HUES48 (cell line): ENCODE measurements around the gene TASP1.

Source experiments
- H3K27ac ChIP-seq: one replicate; pipeline ENCODE4 v1.7.0; 2013; ENCODE audit warnings: low read depth, low read length, inconsistent platforms
- H3K27me3 ChIP-seq: 2 replicates; pipeline ENCODE4 v1.6.1; 2013; ENCODE audit warnings: mild to moderate bottlenecking, low read length; ENCODE audit not compliant: control insufficient read depth, insufficient read depth
- H3K36me3 ChIP-seq: 2 replicates; pipeline ENCODE4 v1.6.1; 2013; ENCODE audit warnings: low read length; ENCODE audit not compliant: control insufficient read depth, insufficient read depth
- H3K4me1 ChIP-seq: 2 replicates; pipeline ENCODE4 v1.6.1; 2013; ENCODE audit warnings: mild to moderate bottlenecking, low read length; ENCODE audit not compliant: control insufficient read depth, insufficient read depth
- H3K4me3 ChIP-seq: 2 replicates; pipeline ENCODE4 v1.5.1; 2013; ENCODE audit warnings: mild to moderate bottlenecking, low read depth, low read length
- H3K9ac ChIP-seq: 2 replicates; pipeline ENCODE4 v1.6.1; 2013; ENCODE audit warnings: mild to moderate bottlenecking, low read depth, low read length, moderate library complexity
- H3K9me3 ChIP-seq: 2 replicates; pipeline ENCODE4 v1.6.1; 2013; ENCODE audit warnings: low read length; ENCODE audit not compliant: control insufficient read depth, insufficient read depth

The TASP1 gene

DNA sequence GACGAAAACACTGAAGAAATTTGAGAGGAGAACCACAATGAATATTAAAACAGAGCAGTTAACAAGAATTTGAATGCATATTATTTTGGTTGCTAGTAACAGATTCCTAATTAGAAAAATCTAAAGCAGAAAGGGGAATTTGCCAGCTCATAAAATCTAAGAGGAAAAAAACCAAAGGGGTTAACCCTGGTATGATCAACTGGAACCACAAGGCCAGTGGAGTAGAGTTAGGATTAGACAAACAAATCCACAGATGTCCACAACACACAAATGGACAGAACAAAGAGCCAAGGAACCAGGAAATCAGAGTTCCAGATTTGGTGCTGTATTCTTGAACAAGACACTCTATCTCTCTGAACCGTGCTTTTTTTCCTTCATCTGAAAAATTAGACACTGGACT is 195.0 kb downstream of the TASP1 start:
- H3K27me3 ChIP-seq = no peaks in the 10 kb centered on the region
- no peak overlapping the region for H3K4me3 ChIP-seq
- H3K9me3 ChIP-seq = no peaks in the 10 kb centered on the region
- H3K4me1 ChIP-seq = no peaks in the 10 kb centered on the region
- no peaks in the 10 kb centered on the region for H3K36me3 ChIP-seq
- no peak overlapping the region for H3K9ac ChIP-seq
- no peak overlapping the region for H3K27ac ChIP-seq

DNA sequence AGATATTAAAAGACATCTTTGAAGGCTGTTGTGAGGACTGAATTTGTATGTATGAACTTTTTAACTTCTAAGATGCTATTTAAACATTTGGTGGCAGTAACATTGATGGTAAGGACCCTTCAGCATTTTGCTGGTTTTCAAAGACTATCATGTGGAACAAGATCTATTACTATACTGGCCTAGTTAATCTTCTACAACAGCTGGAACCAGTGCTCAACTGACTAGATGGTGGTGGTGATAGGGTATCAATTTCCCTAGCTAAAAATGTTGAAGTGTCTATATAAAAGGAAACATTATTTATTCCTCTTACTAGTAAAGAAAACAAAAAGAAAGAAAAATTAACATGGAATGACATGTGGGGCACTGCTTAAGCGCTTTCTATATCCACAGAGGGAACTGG is 195.7 kb downstream of the TASP1 start:
- Histone ChIP-seq H3K4me3 (no peak overlapping the region), H3K9me3 (no peaks in the 10 kb centered on the region), H3K4me1 (no peaks in the 10 kb centered on the region), H3K27me3 (no peaks in the 10 kb centered on the region), H3K27ac (no peak overlapping the region), H3K36me3 (no peaks in the 10 kb centered on the region), H3K9ac (no peak overlapping the region)

DNA sequence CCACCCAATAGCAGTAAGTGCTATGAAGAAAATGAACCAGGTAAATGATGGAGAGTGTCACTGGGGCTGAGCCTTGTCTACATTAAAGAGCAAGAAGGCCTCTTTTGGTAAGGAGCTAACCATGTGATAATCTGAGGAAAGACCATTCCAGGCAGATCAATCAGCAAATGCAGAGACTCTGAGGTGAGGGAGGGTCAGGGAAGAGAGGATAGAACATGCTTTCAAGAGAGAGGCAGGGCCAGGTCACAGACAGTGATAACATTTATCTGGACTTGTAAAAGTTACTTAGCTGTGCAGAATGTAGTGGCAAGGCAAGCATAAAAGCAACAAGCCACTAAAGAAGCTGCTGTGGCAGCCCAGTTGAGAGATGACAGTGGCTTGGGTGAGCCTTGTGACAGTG is 197.3 kb downstream of the TASP1 start:
- no peak overlapping the region for H3K4me3 ChIP-seq
- no peak overlapping the region for H3K9ac ChIP-seq
- H3K27me3 ChIP-seq = no peaks in the 10 kb centered on the region
- no peak overlapping the region for H3K27ac ChIP-seq
- H3K4me1 ChIP-seq = no peaks in the 10 kb centered on the region
- no peaks in the 10 kb centered on the region for H3K9me3 ChIP-seq
- H3K36me3 ChIP-seq = no peaks in the 10 kb centered on the region

DNA sequence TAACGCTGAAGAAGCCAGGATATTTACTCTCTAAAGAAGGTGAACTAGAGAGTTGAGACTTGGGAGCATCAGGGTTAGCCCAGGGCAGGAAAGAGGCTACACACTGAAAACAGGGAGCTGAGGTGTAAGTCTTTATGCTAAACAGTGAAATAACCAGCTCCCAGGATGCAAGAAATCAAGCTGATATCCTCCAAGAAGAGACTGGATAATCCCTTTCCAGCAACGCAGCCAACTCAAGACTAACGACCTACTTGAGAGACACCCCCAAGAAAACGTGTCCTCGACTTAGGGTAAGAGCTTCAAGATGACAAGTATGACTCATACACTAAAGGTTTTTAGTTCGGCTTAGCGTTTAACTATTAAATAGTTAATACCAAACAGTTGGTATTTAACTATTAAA is 202.2 kb downstream of the TASP1 start:
- Histone ChIP-seq H3K4me1 (peaks cover 10% of the 10 kb centered on the region), H3K9me3 (no peaks in the 10 kb centered on the region), H3K4me3 (no peak overlapping the region), H3K9ac (no peak overlapping the region), H3K27me3 (no peaks in the 10 kb centered on the region), H3K36me3 (no peaks in the 10 kb centered on the region), H3K27ac (no peak overlapping the region)

DNA sequence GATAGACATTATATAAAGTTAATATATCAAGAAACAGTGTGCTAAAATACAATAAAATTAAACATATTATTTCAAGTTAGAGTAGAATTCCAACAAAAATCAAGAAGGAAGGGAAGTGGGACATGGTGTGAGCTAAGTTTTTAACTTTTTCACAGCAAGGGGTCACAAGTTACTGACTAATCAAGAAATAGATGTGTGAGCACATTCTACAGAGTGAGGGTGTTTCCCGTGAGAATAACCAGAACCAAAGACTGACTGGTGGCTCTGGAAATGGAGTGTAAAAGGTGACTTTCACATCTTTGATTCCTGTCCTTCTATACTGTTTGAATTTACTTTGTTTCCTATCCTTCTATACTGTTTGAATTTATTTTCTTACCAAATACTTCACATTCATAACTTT is 206.6 kb downstream of the TASP1 start:
- Histone ChIP-seq H3K4me1 (peaks cover 10% of the 10 kb centered on the region), H3K27ac (no peak overlapping the region), H3K27me3 (no peaks in the 10 kb centered on the region), H3K36me3 (no peaks in the 10 kb centered on the region), H3K9me3 (no peaks in the 10 kb centered on the region), H3K9ac (no peak overlapping the region), H3K4me3 (no peak overlapping the region)

DNA sequence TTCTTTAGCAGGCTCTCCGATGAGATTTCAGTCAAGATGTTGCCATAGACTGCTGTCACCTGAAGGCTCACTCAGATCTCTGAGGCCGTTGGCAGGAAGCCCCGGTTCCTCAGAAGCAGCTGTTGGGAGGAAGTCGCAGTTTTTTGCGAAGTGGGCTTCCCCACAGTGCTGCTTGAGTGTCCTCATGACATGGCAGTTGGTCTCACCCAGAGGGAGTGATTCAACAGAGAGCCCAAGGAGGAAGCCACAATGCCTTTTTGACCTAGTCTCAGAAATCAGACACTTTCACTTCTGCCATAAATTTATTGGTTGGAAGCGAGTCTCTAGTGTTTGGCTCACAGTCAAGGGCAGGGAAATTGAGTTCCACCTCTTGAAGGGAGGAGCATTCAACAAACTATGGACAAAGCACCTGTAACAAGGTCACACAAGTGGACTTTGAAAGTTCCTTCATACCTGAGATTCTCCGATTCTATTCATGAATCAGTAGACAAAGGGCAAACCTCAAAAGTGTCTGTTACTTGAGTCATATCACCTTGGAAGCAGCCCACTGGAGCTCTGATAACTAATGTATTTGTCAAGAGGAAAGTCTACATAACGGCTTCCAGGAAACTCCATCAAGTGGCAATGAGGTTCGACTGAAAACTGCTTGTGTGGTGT is 208.3 kb downstream of the TASP1 start:
- no peak overlapping the region for H3K4me3 ChIP-seq
- no peak overlapping the region for H3K9ac ChIP-seq
- no peaks in the 10 kb centered on the region for H3K27me3 ChIP-seq
- no peak overlapping the region for H3K27ac ChIP-seq
- no peaks in the 10 kb centered on the region for H3K36me3 ChIP-seq
- H3K9me3 ChIP-seq = no peaks in the 10 kb centered on the region
- peaks cover 11% of the 10 kb centered on the region for H3K4me1 ChIP-seq

DNA sequence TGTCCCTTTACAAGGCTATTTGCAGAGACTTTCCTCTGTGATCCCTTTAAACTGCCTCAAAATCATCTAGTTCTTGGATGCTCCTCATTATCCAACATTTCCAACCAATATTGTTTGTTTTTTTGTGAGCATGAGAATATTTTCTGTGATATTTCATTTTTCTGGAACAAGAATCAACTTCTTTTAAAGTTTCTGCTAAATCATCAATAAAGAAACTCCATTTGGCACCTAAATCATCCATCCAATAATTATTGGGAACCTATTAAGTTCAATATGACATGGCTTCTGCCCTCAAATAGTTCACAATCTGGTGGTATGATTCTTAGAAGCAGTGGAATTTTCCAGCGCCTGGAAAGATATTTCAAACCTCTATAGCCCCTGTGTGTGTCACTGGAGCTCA is 210.0 kb downstream of the TASP1 start:
- Histone ChIP-seq H3K4me3 (no peak overlapping the region), H3K9me3 (no peaks in the 10 kb centered on the region), H3K4me1 (peaks cover 12% of the 10 kb centered on the region), H3K27me3 (no peaks in the 10 kb centered on the region), H3K9ac (no peak overlapping the region), H3K36me3 (no peaks in the 10 kb centered on the region), H3K27ac (no peak overlapping the region)

DNA sequence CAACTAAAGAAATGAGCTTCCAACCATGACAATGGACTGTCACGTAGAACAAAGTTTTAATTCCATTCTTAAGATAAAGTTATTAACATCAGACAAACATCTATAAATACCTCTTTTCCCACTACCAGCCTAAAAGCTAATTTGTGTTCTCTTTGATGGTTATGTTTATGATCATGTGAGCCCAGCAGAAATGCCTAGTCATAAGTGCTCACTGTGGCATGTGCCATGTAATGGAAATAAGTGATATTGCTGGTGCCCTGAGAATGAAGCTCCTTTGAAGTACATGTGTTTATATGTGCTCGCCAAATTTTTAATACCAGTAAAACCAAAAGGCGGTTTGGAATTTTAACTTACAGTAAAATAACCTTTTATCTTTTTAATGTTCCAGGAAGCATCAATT is 211.9 kb downstream of the TASP1 start:
- no peak overlapping the region for H3K9ac ChIP-seq
- H3K4me1 ChIP-seq = peaks cover 12% of the 10 kb centered on the region
- H3K27ac ChIP-seq = no peak overlapping the region
- H3K36me3 ChIP-seq = no peaks in the 10 kb centered on the region
- H3K9me3 ChIP-seq = no peaks in the 10 kb centered on the region
- no peak overlapping the region for H3K4me3 ChIP-seq
- H3K27me3 ChIP-seq = no peaks in the 10 kb centered on the region

DNA sequence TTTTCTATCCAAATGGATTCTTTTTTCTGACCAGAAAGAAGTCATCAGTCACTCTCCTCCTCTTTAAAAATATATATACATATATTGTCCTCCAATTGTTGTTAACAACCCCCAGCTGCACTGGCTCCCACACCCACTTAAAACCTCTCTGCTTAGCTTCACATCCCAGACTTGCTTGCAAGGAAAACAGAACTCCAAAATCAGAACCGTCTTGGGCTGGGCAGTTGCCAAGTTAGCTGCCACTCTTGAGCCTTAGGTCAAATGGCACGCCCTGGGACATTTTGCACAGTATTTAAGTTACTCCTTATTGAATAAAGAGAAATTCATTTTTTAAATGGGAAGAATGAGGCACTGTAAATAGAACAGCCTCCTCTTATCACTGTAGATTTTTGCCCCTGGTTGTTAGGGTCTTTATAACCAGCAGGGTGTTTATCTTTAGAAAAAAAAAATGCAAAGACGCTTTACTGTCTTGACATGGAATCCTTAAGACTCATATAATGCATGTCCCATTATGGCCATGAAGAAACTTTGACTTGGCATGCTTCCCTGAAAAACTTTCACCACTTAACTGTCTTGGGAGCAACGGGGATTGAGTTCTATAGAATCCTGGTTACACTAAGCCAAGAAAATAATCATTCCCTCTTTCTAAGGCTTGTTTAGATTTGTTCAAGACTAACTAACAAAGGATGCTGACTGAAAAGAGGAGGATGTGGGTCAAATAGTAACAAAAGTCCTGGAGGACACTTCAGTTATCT is 213.2 kb downstream of the TASP1 start:
- Histone ChIP-seq H3K4me3 (no peak overlapping the region), H3K27ac (no peak overlapping the region), H3K4me1 (peaks cover 19% of the 10 kb centered on the region), H3K9ac (no peak overlapping the region), H3K36me3 (no peaks in the 10 kb centered on the region), H3K27me3 (no peaks in the 10 kb centered on the region), H3K9me3 (no peaks in the 10 kb centered on the region)

DNA sequence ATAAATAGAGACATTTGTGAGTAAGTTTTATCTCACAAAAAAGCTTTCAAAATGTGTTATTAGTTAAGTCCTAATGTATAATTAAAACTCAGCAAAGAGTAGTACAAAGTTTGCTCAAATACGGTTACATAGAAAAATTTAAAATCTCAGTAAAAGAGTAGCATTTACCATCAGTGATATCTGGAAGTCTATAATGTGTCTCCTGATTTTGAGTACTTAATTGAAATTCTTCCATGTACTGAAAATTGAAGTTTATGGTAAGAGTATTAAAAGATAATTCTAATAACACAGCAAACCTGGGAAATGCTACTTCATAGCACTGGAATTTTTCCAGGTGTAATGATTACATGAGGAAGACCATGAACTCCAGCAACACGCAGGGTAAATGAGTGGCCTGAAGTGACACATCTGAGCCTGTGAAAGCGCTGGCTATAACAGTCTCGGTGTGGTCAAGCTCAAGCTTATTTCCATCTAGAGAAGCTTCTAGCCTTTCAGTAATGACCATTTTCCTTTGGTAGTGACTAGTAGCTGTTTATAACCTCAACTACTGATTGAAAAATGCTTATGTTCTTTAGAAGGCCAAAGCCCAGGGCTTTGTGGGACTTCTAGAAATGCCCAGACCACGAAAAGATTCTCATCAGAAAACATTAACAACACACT is 214.4 kb downstream of the TASP1 start:
- Histone ChIP-seq H3K27ac (no peak overlapping the region), H3K9ac (no peak overlapping the region), H3K4me1 (peaks cover 23% of the 10 kb centered on the region), H3K36me3 (no peaks in the 10 kb centered on the region), H3K9me3 (no peaks in the 10 kb centered on the region), H3K27me3 (no peaks in the 10 kb centered on the region), H3K4me3 (no peak overlapping the region)

DNA sequence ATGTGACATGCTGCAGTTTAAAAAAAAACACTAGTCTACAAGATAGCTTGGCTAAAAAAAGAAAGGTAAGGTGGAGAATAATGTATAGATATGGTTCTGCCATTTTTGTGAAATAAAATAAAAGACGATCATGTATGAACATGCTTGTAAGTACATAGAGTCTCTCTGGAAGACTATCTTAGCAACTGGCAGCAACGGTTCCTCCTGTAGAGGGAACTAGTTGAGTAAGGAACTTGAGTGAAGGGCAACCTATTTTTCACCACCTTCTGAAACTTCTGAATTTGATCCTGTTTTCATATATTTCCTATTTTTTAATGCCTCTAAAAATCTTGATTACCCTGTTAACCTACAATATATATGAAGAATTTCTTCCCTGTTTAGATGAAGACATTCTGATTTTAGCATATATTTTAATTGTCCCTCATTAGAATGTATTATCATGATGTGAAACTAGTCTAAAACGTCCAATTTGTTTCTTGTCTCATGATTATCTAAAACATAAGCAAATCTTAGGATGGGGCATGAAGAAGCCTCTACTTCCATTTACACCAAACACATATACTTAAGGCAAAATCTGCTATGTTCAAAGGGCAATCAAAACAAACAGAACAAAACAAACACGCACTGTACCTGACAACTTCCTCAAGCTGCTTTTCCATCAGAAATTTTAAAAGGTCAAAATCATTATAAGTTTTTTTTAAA is 215.1 kb downstream of the TASP1 start:
- no peaks in the 10 kb centered on the region for H3K9me3 ChIP-seq
- no peak overlapping the region for H3K9ac ChIP-seq
- peaks cover 23% of the 10 kb centered on the region for H3K4me1 ChIP-seq
- H3K36me3 ChIP-seq = no peaks in the 10 kb centered on the region
- H3K27me3 ChIP-seq = no peaks in the 10 kb centered on the region
- H3K4me3 ChIP-seq = no peak overlapping the region
- no peak overlapping the region for H3K27ac ChIP-seq
